Ramos (cell line): ENCODE results near the gene NTM.

Experiments used
- in situ Hi-C: fragments of 300-500 bp; cut with MboI; formaldehyde crosslinking; loops from one replicate; pipeline ENCODE4 v1.14.3; 2022; ENCODE audit warnings: low sequenced_read_pairs; ENCODE audit not compliant: unreplicated experiment

The NTM gene

DNA sequence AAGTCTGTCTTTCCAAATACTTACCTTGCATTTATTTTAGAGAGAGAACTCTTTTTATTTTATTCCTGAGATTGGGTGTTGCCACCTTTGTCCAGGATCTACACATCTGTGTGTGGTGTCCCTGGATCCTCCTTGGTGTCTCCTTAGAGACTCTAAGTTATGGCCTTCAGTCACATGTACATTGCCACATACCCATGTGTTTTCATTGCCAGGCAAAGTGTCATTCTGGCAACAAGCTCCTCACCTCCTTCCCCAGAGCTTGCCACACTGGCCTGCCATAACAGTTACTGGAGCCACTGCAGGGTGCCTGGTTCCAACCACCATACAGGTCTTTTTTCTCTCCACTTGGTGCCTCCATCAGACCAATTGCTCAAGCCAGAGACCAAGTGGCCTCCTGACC, 379.7 kb downstream of the NTM start:
- in situ Hi-C loops, result no loop called here

DNA sequence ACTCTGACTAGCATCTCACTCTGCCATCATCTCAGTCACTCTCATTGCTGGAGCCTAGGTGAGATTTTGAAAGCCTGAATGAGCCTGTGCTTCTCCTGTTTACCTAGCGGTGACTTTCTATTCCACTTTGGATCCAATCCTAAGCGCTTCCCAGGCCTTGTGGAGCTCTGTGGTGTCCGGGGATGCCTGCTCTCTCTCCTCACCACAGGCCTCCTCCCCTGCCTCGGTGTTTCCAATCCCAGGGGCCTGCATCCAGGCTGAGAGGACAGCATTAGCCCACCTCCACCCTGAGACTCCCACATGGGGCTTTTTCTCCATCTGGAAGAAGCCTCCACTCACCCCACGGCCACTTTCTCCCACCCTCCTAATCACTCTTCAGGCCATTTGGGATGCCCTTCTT, 380.3 kb downstream of the NTM start:
- in situ Hi-C loops, result no loop called here

- in situ Hi-C loops, result no loop called here
These were observed 384.3 kb downstream of the NTM start for GRCh38 chr11:131754671-131755070.

DNA sequence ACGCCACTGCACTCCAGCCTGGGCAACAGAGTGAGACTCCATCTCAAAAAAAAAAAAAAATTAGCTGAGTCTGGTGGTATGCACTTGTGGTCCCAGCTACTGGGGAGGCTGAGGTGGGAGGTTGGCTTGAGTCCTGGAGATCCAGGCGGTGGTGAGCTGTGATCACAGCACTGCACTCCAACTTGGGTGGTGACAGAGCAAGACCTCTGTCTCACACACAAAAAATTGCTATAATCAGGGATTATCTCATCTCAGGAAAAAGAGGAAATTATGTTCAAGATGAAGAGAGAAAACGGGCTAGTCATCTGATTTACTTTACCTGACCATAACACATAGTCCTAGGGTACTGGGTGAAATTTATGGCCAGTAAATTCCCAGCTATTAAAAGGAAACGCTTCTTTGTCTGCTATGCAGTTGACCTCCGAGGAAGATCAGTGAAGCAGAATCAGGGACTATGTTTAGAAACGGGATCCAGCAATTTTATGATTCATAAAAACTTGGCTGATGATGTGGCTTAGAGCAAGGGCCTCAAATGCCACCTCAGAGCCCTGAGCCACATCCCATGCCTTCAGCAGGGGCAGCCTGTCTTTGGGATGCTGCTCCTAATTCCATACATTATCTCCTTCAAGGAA, 386.2 kb downstream of the NTM start:
- in situ Hi-C loops, result no loop called here

DNA sequence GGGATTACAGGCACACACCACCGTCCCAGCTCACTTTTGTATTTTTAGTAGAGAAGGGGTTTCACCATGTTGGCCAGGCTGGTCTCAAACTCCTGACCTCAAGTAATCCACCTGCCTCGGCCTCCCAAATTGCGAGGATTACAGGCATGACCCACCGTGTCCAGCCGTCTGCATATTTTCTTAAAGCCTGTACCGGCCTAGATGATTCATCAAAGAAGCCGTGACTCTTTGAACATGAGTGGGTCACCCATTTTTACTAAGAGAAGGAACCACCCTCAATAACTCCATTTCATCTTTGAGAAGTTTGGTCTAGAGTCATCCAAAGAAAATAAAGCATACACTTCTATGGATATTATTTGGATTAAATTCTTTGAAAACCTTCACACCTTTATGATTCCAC, 388.3 kb downstream of the NTM start:
- in situ Hi-C loops, result no loop called here

- in situ Hi-C loops, result no loop called here
These were observed 388.7 kb downstream of the NTM start for GRCh38 chr11:131759140-131759539.

GRCh38 chr11:131760091-131761061, 390.0 kb downstream of the NTM start:
- in situ Hi-C loops, result no loop called here

DNA sequence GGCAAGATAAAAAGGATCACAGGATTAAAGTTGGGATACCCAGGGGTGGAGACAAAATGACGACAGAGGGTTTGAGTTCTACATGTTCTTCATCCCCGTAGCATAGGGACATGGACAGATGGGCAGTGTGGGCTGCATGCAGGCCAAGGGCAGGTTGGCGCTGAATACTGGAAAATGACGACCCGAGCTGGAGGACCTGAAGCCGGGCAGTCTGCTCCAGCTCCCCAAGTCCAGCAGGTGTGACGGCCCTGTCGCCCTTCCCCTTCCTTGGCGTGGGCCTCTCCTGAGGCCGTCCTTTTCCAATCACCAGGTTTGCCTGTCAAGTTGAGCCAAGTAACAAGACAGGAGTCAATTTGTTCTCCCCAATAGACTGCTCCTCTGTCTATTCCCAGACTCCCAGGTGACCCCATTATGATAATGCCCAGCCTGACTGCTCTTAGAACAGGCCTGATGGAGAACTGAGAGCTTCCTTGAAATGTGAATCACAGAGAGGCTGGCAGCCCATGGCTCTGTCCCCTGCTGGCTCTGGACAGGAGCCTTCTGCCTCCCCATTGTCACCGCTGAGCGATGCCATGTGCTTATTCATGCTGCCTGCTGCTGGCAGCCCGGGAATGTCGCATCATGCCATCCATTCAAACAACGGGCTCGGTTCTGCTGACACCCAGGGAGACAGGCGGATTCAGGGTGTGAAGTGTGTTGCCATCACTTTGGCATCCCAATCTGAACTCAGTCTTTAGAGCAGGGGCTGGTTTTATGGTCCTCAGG, 392.1 kb downstream of the NTM start:
- in situ Hi-C loops, result no loop called here

GRCh38 chr11:131763193-131763890, 392.9 kb downstream of the NTM start:
- in situ Hi-C loops, result no loop called here

GRCh38 chr11:131764126-131764525, 393.7 kb downstream of the NTM start:
- in situ Hi-C loops, result no loop called here

- in situ Hi-C loops, result no loop called here
These were observed 394.2 kb downstream of the NTM start for GRCh38 chr11:131764649-131765048.

DNA sequence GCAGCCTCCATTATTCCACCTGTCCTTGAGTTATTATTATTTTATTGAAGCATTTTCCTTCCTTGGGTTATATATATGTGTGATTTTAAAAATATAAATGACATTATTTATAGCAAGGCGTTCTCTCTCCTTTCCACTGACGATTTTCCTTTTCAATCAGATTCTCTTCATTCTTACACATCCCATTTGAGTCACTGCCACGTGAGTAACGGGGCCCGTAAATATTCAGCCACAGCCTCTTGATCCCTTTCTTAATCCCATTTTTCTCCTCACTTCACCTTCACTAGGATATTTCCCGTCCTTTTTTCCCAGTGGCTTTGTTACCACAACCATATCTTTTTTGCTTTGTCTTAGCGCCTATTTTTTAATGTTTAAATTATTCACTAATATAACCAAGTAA, 396.2 kb downstream of the NTM start:
- in situ Hi-C loops, result no loop called here

DNA sequence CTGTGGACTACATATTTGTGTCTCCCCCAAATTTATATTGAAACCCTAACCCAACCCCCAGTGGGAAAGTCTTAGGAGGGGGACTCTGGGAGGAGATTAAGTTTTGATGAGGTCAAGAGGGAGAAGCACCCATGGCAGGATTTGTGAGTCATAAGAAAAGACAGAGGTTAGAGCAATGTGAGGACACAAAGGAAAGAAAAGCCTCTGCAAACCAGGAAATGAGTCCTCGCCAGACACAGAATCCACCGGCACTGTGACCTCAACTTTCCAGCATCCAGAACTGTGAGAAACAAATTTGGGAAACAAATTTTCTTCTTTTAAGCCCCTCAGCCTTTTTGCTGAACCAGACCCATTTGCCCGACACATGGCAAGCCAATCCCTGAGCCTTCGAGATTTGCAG, 397.0 kb downstream of the NTM start:
- in situ Hi-C loops, result no loop called here

DNA sequence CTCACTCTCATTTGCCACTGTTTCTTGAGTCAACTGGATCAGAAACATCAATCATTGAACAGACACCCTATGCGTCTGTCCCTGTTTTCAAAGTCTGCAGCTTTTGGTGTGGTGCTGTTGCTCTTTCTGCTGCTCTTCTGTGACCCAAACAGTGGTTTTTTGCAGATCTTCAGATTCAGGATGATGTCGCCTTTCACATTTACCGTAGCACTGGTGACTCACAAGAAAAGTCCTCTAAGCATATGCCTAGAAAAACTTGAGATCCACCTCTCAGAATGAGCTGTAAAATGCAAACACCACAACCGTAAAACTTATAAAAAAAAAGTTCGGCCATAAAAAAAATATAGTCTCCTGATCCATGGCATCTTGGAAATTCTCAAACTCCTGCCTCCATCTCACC, 400.4 kb downstream of the NTM start:
- in situ Hi-C loops, result no loop called here

DNA sequence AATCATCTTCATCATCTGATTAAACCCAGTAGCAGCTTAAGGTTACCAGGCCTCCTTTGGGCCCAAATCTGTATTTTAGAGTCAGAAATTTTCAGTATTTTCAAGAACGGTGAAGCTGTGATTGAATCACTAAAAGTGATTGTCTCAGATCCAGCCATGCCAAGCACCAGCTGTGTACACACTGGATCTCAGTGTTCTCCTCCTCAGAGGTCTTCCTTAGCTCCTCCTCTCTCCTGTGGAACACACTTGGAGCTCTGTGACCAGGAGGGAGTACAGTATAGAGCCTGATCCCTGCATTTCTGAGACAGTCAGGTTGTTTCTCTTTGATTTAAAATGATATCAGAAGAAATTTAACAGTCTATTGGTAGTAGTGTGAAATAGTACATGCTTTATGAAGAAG, 401.1 kb downstream of the NTM start:
- in situ Hi-C loops, result no loop called here

DNA sequence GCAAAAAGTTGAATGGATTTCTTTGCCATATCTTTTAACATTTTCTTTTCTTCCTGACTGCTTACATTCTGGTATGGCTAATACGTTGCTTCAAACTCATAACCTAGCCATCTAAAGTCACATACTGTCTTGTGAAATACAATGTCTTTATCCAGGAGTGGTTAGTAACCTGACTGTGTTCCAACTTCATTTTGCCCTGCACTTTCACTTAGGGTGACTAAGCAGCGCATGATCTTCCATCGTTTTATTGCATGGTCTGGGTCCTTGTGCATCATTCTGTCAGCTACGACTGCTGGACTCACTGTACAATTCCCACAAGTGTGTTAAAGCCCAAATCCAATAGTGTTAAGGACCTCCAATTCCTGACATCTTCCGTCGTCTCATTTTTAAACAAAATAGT, 403.2 kb downstream of the NTM start:
- in situ Hi-C loops, result no loop called here

- in situ Hi-C loops, result no loop called here
These were observed 405.8 kb downstream of the NTM start for GRCh38 chr11:131776211-131776610.

- in situ Hi-C loops, result no loop called here
These were observed 415.4 kb downstream of the NTM start for GRCh38 chr11:131785801-131786200.

DNA sequence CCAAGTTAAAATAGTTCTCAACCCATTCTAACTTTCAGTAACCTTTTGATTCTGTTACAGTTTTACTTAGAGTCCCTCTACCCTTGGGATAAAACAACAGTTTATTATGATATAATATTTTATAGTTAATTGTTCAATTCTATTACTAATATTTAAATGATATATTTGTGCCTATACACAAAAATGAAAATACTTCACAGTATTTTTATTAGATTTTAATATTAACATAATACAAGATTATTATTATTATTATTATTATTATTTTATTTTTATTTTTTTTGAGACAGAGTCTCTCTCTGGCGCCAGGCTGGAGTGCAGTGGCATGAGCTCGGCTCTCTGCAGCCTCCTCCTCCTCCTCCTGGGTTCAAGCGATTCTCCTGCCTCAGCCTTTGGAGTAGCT, 416.7 kb downstream of the NTM start:
- in situ Hi-C loops, result no loop called here

- in situ Hi-C loops, result no loop called here
These were observed 420.2 kb downstream of the NTM start for GRCh38 chr11:131790586-131790985.
